ENCODE results near the gene PITPNM2.

PITPNM2 gene

DNA sequence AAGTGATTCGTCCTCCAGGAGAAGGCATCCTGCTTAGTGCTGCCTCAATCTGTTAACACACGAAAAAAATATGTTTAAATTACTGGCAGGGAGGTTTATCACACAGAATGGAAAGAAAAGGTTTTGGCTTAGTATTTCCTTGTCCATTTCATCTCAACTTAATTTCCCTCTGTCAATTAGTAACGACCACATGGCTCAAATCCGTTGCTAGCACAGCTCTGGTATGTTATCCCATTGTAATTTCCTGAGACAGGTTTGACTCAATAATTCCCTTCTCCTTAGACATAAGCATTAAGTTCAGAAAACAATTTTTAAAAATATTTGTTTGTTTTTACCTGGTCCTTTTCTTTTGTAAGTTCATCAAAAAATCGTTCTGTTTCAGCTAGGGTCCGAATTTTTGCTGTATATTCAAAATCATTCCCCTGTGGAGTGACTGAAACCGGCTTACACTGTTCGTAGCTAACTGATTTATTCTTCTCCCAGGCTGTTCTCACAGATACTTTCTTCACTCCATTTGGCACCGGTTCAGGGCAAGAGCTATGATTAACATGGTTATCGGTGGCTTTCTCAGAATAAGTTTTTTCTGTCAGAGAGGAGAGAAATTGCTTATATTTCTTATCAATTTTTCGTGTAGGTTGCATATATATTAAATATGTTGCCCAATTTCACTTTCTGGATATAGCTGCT is 10.1 kb upstream of the PITPNM2 start:
- no peak overlapping the region for H3K9ac ChIP-seq (ENCODE audit: low read depth, low read length)
- no peak overlapping the region for H3K4me2 ChIP-seq (ENCODE audit: low read length)
- H3K9me3 ChIP-seq (replicated peaks; ENCODE audit: low read length): no peaks in the 10 kb centered on the region
- no peaks in the 10 kb centered on the region for H3K4me1 ChIP-seq (ENCODE audit: control insufficient read depth, insufficient read depth, low read length)
- H3K36me3 ChIP-seq (ENCODE audit: insufficient read depth, low read length): peaks cover 27% of the 10 kb centered on the region
- no peak overlapping the region for H3K4me3 ChIP-seq (ENCODE audit: low read length)
- H3K27me3 ChIP-seq (ENCODE audit: control insufficient read depth, insufficient read depth, low read length): no peaks in the 10 kb centered on the region

DNA sequence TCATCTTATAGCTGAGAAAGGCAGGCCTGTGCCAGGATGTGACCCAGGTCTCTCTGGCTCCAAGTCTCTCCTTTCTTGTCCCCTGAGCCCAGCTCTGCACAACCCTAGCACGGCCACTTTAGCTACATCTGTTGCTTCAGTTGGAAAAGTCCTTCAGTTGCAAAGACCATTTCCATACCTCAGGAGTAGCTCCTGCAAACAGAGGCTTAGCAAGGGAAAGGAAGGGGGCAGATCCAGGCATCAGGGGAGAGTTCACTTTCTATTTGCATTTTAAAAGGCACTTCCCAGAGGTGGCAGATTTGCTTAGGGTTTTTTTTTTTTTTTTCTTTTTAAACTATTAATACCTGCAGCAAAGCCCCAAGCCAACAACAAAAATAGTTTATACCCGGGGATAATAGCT is 3.0 kb upstream of the PITPNM2 start:
- H3K4me2 ChIP-seq (ENCODE audit: low read length): no peak overlapping the region
- H3K4me3 ChIP-seq (ENCODE audit: low read length): no peak overlapping the region
- H3K36me3 ChIP-seq (ENCODE audit: insufficient read depth, low read length): no peaks in the 10 kb centered on the region
- H3K4me1 ChIP-seq (ENCODE audit: control insufficient read depth, insufficient read depth, low read length): peaks cover 19% of the 10 kb centered on the region
- H3K27me3 ChIP-seq (ENCODE audit: control insufficient read depth, insufficient read depth, low read length): no peaks in the 10 kb centered on the region
- H3K9me3 ChIP-seq (replicated peaks; ENCODE audit: low read length): no peaks in the 10 kb centered on the region
- H3K9ac ChIP-seq (ENCODE audit: low read depth, low read length): no peak overlapping the region

DNA sequence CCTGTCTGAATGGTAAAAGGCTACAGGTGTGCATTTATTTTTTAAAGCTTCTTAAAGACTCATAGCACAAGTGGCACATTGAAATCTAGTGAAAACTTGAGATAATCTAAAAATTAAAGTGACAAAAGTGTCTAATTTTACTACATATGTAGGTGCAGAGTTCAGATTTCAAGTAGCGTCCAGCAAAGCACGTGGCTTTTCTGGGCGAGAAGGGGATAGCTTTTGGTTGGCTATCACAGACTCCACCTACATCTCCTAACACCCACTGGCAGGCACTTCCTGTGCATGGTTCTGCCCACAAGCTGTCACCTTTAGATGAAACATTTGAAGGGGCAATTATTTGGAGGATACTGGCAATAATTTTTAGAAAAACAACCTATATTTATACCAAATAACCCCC is 1.9 kb upstream of the PITPNM2 start:
- H3K27me3 ChIP-seq (ENCODE audit: control insufficient read depth, insufficient read depth, low read length): no peaks in the 10 kb centered on the region
- no peaks in the 10 kb centered on the region for H3K9me3 ChIP-seq (replicated peaks; ENCODE audit: low read length)
- no peak overlapping the region for H3K9ac ChIP-seq (ENCODE audit: low read depth, low read length)
- no peak overlapping the region for H3K4me3 ChIP-seq (ENCODE audit: low read length)
- peaks cover 20% of the 10 kb centered on the region for H3K4me1 ChIP-seq (ENCODE audit: control insufficient read depth, insufficient read depth, low read length)
- no peak overlapping the region for H3K4me2 ChIP-seq (ENCODE audit: low read length)
- no peaks in the 10 kb centered on the region for H3K36me3 ChIP-seq (ENCODE audit: insufficient read depth, low read length)

DNA sequence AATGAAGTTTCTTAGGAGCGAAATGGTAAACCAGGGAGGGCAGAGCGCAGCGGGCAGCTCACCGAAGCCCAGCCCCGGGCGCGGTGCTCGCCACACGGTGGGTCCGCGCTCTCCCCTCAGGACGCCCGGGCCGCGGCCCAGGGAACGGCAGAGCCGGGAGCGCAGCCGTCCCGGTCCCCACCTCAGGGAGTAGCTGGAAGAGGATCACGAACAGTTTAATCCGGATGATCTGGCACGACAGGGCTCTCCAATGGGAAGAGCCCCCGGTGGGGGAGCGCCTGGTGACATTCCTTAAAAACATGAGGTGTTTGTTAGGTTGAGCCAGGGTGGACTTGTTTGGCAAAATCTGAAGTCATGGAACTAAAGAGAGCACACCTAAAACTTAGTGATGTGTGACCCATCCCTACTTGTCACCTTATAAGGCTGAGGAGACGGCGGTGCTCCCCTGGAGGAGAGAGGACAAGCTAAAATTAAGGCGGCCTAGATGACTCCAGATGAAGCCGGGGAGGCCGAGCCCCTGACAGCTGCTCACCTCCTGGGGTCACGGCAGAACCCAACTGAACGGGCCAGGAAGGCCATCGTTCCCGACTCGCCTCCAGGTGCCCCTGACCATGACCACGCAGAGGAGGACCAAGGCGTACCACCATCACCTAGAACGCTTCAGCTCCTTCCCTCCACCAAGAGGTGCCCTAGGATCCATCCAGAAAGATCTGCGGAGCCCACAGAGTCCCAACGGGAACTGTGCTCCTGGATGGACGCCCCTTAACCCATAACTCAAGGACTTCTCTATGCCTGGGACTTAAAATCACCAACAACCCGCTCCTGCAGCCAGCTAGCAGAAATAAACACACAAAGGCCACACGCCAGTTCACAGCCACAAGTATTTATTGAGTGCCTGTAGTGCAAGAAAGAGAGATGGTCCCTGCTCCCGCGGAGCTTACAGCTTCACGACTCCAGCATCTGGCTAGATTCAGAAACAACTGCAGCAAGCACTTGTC is 866 bp upstream of the PITPNM2 start:
- no peaks in the 10 kb centered on the region for H3K9me3 ChIP-seq (replicated peaks; ENCODE audit: low read length)
- H3K36me3 ChIP-seq (ENCODE audit: insufficient read depth, low read length): no peaks in the 10 kb centered on the region
- H3K4me3 ChIP-seq (ENCODE audit: low read length): peak overlapping the region; percentile 82
- peak overlapping the region; percentile 85 for H3K9ac ChIP-seq (ENCODE audit: low read depth, low read length)
- H3K4me1 ChIP-seq (ENCODE audit: control insufficient read depth, insufficient read depth, low read length): peaks cover 20% of the 10 kb centered on the region
- H3K4me2 ChIP-seq (ENCODE audit: low read length): peak overlapping the region; percentile 95
- no peaks in the 10 kb centered on the region for H3K27me3 ChIP-seq (ENCODE audit: control insufficient read depth, insufficient read depth, low read length)

GRCh38 chr12:123150275-123150743 is 581 bp downstream of the PITPNM2 start:
- Histone ChIP-seq H3K27me3 (ENCODE audit: control insufficient read depth, insufficient read depth, low read length) (no peaks in the 10 kb centered on the region), H3K9ac (ENCODE audit: low read depth, low read length) (peak overlapping the region; percentile 85), H3K4me3 (ENCODE audit: low read length) (peak overlapping the region; percentile 82), H3K9me3 (replicated peaks; ENCODE audit: low read length) (no peaks in the 10 kb centered on the region), H3K4me2 (ENCODE audit: low read length) (peak overlapping the region; percentile 94), H3K4me1 (ENCODE audit: control insufficient read depth, insufficient read depth, low read length) (peaks cover 20% of the 10 kb centered on the region), H3K36me3 (ENCODE audit: insufficient read depth, low read length) (no peaks in the 10 kb centered on the region)

GRCh38 chr12:123149501-123150274 is 1.2 kb downstream of the PITPNM2 start:
- Histone ChIP-seq H3K36me3 (ENCODE audit: insufficient read depth, low read length) (no peaks in the 10 kb centered on the region), H3K4me3 (ENCODE audit: low read length) (peak overlapping the region; percentile 82), H3K4me1 (ENCODE audit: control insufficient read depth, insufficient read depth, low read length) (peaks cover 20% of the 10 kb centered on the region), H3K9me3 (replicated peaks; ENCODE audit: low read length) (no peaks in the 10 kb centered on the region), H3K27me3 (ENCODE audit: control insufficient read depth, insufficient read depth, low read length) (no peaks in the 10 kb centered on the region), H3K9ac (ENCODE audit: low read depth, low read length) (peak overlapping the region; percentile 85), H3K4me2 (ENCODE audit: low read length) (peak overlapping the region; percentile 94)

DNA sequence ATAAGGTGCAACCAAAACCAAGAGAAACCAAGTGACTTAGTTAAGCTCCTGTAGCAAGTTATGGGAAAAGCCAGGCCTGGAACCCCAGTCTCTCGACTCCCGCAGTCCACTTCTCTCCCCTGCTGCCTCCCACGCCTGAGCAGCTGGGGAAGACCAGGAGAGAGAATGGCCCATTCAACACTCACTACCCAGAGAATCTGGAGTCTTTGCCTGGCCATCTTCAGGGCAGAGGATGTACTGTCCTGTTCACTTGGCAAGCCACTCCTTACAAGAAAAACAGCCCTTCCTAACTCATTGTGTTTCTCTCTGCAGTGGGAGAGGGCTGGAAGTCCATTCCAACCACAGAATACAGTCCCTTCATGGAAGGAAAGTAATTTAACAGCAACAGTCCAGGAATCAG is 1.8 kb downstream of the PITPNM2 start:
- Histone ChIP-seq H3K27me3 (ENCODE audit: control insufficient read depth, insufficient read depth, low read length) (no peaks in the 10 kb centered on the region), H3K9me3 (replicated peaks; ENCODE audit: low read length) (no peaks in the 10 kb centered on the region), H3K36me3 (ENCODE audit: insufficient read depth, low read length) (no peaks in the 10 kb centered on the region), H3K4me3 (ENCODE audit: low read length) (peak overlapping the region; percentile 82), H3K4me2 (ENCODE audit: low read length) (peak overlapping the region; percentile 94), H3K4me1 (ENCODE audit: control insufficient read depth, insufficient read depth, low read length) (peaks cover 20% of the 10 kb centered on the region), H3K9ac (ENCODE audit: low read depth, low read length) (no peak overlapping the region)

GRCh38 chr12:123148655-123149054 is 2.2 kb downstream of the PITPNM2 start:
- H3K36me3 ChIP-seq (ENCODE audit: insufficient read depth, low read length): no peaks in the 10 kb centered on the region

GRCh38 chr12:123148223-123148622 is 2.7 kb downstream of the PITPNM2 start:
- peaks cover 20% of the 10 kb centered on the region for H3K4me1 ChIP-seq (ENCODE audit: control insufficient read depth, insufficient read depth, low read length)
- no peak overlapping the region for H3K4me2 ChIP-seq (ENCODE audit: low read length)
- H3K4me3 ChIP-seq (ENCODE audit: low read length): no peak overlapping the region
- H3K36me3 ChIP-seq (ENCODE audit: insufficient read depth, low read length): no peaks in the 10 kb centered on the region
- no peaks in the 10 kb centered on the region for H3K27me3 ChIP-seq (ENCODE audit: control insufficient read depth, insufficient read depth, low read length)
- no peak overlapping the region for H3K9ac ChIP-seq (ENCODE audit: low read depth, low read length)
- H3K9me3 ChIP-seq (replicated peaks; ENCODE audit: low read length): no peaks in the 10 kb centered on the region

More at GRCh38 chr12:123148655-123149054, 2.2 kb downstream of the PITPNM2 start:
- Histone ChIP-seq H3K27me3 (ENCODE audit: control insufficient read depth, insufficient read depth, low read length) (no peaks in the 10 kb centered on the region), H3K4me3 (ENCODE audit: low read length) (no peak overlapping the region), H3K4me1 (ENCODE audit: control insufficient read depth, insufficient read depth, low read length) (peaks cover 20% of the 10 kb centered on the region), H3K4me2 (ENCODE audit: low read length) (no peak overlapping the region), H3K9me3 (replicated peaks; ENCODE audit: low read length) (no peaks in the 10 kb centered on the region), H3K9ac (ENCODE audit: low read depth, low read length) (no peak overlapping the region)

DNA sequence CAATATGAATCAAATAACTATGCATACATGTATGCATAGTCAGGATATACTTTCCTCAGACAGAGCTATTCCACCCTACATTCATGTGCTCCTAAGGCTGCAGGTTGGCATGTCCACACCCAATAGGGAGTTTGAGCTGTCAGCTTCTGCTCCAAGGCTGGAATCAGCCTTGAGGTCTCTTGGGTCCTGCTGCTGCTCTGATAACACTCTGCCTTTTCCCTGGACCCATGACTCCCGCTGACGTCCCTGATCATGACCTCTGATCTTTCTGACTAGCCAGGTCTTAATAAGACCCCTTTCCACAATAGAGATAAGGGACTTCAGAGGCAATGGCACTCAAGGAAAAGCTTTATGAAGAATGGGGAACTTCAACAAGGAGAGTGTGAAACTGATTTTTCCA is 5.7 kb downstream of the PITPNM2 start:
- peaks cover 41% of the 10 kb centered on the region for H3K4me1 ChIP-seq (ENCODE audit: control insufficient read depth, insufficient read depth, low read length)
- no peaks in the 10 kb centered on the region for H3K36me3 ChIP-seq (ENCODE audit: insufficient read depth, low read length)
- no peaks in the 10 kb centered on the region for H3K9me3 ChIP-seq (replicated peaks; ENCODE audit: low read length)
- no peak overlapping the region for H3K4me2 ChIP-seq (ENCODE audit: low read length)
- H3K27me3 ChIP-seq (ENCODE audit: control insufficient read depth, insufficient read depth, low read length): no peaks in the 10 kb centered on the region
- no peak overlapping the region for H3K4me3 ChIP-seq (ENCODE audit: low read length)
- no peak overlapping the region for H3K9ac ChIP-seq (ENCODE audit: low read depth, low read length)
